Skeletal muscle tissue (tissue), 4 donors: ENCODE results near the gene LRRC37A2. TPM values are rescaled to one million over a fixed set of nuclear protein-coding genes. Genes with fewer than 3 reads are reported as not detected.
"Not testable (repeated sequence)": the region's sequence is repeated elsewhere in the genome, so short reads cannot be mapped to it uniquely, and the experiment has no call there.

ENCODE experiments used
- H3K27ac ChIP-seq: one replicate; pipeline ENCODE4 v1.7.0; 2013; ENCODE audit warnings: mild to moderate bottlenecking, low read depth, low read length, inconsistent platforms
- H3K27me3 ChIP-seq, 3 donors: one replicate each; pipeline ENCODE4 v1.7.0; 2013; ENCODE audit warnings: low read length in 3 of 3; ENCODE audit not compliant: control insufficient read depth in 3 of 3, insufficient read depth in 3 of 3
- H3K36me3 ChIP-seq, 3 donors: one replicate each; pipeline ENCODE4 v1.7.0; 2013; ENCODE audit warnings: low read length in 3 of 3; ENCODE audit not compliant: control insufficient read depth in 3 of 3, insufficient read depth in 3 of 3
- H3K4me1 ChIP-seq, 3 donors: one replicate each; pipeline ENCODE4 v1.7.0; 2013; ENCODE audit warnings: low read length in 3 of 3, mild to moderate bottlenecking in 3 of 3; ENCODE audit not compliant: control insufficient read depth in 3 of 3, insufficient read depth in 3 of 3
- H3K4me3 ChIP-seq, 3 donors: one replicate each; pipeline ENCODE4 v1.7.0; 2013; ENCODE audit warnings: low read length in 3 of 3
- H3K9ac ChIP-seq, 3 donors: one replicate each; pipeline ENCODE4 v1.7.0; 2013; ENCODE audit warnings: low read length in 3 of 3, mild to moderate bottlenecking in 3 of 3, moderate library complexity in 2 of 3, low read depth in 1 of 3
- H3K9me3 ChIP-seq, 3 donors: one replicate each; pipeline ENCODE4 v1.7.0; 2013; ENCODE audit warnings: low read length in 3 of 3; ENCODE audit not compliant: control insufficient read depth in 3 of 3
- total RNA-seq: library from RNA; depleted of rRNA; stranded (reverse); fragments of >200 nt; gene quantifications from one replicate; pipeline ENCODE4 v1.2.3, GENCODE V29; 2014
- donor health status: Osteomylitis.

The LRRC37A2 gene
- 4.2 TPM for total RNA-seq

DNA sequence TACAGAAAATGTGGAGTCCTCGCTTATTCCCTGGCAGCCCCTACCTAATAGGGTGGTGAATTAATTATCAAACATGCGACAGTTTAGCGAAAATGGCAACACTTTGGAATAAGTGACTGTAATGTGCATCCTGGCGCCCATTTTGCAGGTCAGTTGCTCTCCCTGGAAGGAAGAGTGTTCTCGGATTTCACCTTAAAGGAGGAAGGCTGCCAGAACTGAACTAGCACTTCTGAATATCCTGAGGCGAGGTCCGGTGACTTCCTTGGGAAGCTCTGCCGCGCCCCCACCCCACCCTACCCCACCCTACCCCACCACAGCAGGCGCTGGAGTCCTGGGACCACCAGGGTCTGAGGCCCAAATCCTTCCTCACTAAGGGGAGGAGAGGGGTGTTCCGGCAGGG is at the start of gene LRRC37A2:
LRRC37A2 (plus strand) TSS at position 301 of the 400 bp plus-strand sequence. CDS start 245 bp downstream, outside the sequence.
- H3K4me1 ChIP-seq, H3K9ac ChIP-seq: not testable (repeated sequence)

GRCh38 chr17:46467618-46468017 is 44.6 kb upstream of the LRRC37A2 start:
- not testable (repeated sequence) for H3K9ac ChIP-seq, H3K9me3 ChIP-seq, H3K36me3 ChIP-seq, H3K4me1 ChIP-seq, H3K27me3 ChIP-seq, H3K27ac ChIP-seq, H3K4me3 ChIP-seq

More for the DNA sequence above, at the start of gene LRRC37A2:
- H3K27ac ChIP-seq, H3K36me3 ChIP-seq, H3K4me3 ChIP-seq, H3K27me3 ChIP-seq, H3K9me3 ChIP-seq: not testable (repeated sequence)

GRCh38 chr17:46474489-46474888 is 37.8 kb upstream of the LRRC37A2 start:
- H3K4me3 ChIP-seq, H3K9ac ChIP-seq, H3K9me3 ChIP-seq, H3K36me3 ChIP-seq, H3K27me3 ChIP-seq, H3K4me1 ChIP-seq, H3K27ac ChIP-seq: not testable (repeated sequence)

- H3K27me3 ChIP-seq, H3K9ac ChIP-seq, H3K4me1 ChIP-seq, H3K36me3 ChIP-seq, H3K27ac ChIP-seq, H3K9me3 ChIP-seq, H3K4me3 ChIP-seq: not testable (repeated sequence)
Observed at GRCh38 chr17:46475583-46475982, 36.7 kb upstream of the LRRC37A2 start.

DNA sequence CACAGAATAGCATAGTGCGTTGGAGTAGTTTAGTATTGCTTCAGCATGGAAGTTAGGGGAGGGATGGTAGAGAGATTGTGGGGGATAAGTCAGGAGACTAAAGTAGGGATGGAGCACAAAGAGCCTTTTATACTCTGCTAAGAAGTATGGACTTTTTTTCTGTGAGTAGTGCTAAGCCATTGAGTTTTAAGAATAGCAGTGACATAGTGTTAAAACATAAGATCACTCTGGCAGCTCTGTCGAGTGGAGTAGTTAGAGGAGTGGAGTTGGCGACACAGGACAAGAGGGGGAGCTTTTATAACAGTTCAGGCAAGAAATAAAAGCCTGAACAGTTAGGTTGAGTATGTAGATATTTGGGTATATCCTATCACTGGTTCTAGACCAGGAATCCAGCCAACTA is 33.4 kb upstream of the LRRC37A2 start:
- not testable (repeated sequence) for H3K4me1 ChIP-seq, H3K36me3 ChIP-seq, H3K9me3 ChIP-seq, H3K27me3 ChIP-seq, H3K27ac ChIP-seq, H3K4me3 ChIP-seq, H3K9ac ChIP-seq

DNA sequence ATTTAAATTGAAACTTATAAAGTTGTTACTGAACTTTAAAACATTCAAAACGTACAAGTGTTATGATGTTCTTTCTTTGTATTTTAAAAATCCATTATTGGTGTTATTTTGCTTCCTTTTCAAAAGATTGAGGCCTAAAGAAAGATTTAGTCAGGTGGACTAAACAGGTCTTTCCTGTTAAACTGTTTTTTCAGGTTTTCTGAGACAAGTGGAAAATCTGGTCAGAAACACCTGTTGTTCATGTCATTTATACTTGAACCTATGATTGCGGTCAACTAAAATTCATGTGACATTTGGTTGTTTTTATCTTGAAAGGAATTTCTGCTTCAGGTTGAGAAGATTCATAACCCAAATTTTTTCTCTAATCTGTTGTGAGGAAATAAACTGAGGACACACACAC is 31.0 kb upstream of the LRRC37A2 start:
- H3K4me3 ChIP-seq, H3K4me1 ChIP-seq, H3K36me3 ChIP-seq, H3K27me3 ChIP-seq, H3K27ac ChIP-seq, H3K9me3 ChIP-seq, H3K9ac ChIP-seq: not testable (repeated sequence)

DNA sequence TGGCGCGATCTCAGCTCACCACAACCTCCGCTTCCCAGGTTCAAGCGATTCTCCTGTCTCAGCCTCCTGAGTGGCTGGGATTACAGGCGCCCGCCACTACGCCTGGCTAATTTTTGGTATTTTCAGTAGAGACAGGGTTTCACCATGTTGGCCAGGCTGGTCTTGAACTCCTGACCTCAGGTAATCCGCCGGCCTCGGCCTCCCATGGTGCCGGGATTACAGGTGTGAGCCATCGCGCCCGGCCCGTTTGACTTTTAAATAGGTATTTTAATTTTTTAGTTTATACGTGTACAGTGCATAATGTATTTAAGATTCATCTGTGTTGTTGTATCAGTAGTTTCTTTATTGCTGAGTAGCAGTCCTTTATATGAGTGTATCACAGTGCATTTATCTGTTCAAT is 20.2 kb upstream of the LRRC37A2 start:
- H3K36me3 ChIP-seq, H3K27ac ChIP-seq, H3K4me1 ChIP-seq, H3K4me3 ChIP-seq, H3K9ac ChIP-seq, H3K9me3 ChIP-seq, H3K27me3 ChIP-seq: not testable (repeated sequence)

DNA sequence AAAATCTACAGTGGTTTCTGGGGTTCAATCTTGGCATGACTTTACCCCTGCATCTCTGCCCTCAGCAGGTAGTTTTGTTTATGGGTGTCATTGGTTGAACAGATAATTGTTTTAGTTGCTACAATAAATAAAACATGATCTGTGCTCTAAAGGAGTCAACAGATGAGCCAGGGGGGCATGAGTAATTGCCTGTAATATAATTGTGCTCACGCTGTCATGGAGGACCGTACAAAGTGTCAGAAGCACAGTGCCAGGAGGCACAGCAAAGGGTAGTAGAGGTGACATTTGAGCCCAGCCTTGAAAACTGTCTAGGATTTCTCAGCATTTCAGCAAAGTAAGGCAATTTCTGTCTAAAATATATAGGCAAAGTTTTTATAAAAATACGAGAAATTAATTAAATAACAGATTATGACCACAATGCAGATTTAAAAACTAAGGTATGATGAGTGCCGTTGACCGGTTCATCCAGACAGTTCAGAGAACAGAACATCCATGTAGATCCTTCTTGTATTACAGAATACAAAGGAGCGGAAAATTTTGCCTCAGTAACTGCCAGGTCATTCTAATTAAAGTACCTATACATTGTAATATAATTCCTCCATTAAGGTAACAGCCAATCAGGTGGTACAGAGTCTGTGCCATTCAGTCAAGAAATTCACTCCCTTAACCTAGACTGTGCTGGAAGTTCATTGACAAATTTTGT is 12.7 kb upstream of the LRRC37A2 start:
- not testable (repeated sequence) for H3K36me3 ChIP-seq, H3K9me3 ChIP-seq, H3K27ac ChIP-seq, H3K4me3 ChIP-seq, H3K27me3 ChIP-seq, H3K9ac ChIP-seq, H3K4me1 ChIP-seq

DNA sequence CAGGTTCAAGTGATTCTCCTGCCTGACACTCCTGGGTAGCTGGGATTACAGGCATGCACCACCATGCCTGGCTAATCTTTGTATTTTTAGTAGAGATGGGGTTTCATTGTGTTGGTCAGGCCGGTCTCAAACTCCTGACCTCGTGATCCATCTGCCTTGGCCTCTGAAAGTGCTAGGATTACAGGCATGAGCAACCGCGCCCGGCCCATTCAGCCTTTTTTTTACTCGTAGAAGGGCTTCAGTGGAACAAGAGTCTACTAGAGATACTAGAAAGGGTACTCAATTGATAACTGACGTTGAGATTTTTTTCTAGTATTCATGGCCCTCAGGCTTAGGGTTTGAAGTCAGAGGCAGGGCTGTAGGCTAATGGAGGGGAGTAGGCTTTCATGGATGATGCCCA is 6.4 kb upstream of the LRRC37A2 start:
- H3K36me3 ChIP-seq, H3K9ac ChIP-seq, H3K27ac ChIP-seq, H3K27me3 ChIP-seq, H3K4me1 ChIP-seq, H3K9me3 ChIP-seq, H3K4me3 ChIP-seq: not testable (repeated sequence)

GRCh38 chr17:46534716-46535115 is 22.4 kb downstream of the LRRC37A2 start:
- not testable (repeated sequence) for H3K4me3 ChIP-seq

DNA sequence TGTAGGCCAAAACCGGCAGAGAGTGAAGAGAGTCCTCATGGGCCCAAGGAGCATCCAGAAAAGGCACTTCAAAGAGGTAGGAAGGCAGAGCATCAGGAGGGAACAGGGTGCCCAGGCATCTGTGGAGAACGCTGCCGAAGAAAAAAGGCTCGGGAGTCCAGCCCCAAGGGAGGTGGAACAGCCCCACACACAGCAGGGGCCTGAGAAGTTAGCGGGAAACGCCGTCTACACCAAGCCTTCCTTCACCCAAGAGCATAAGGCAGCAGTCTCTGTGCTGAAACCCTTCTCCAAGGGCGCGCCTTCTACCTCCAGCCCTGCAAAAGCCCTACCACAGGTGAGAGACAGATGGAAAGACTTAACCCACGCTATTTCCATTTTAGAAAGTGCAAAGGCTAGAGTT is 36.3 kb downstream of the LRRC37A2 start:
- not testable (repeated sequence) for H3K36me3 ChIP-seq, H3K9me3 ChIP-seq, H3K27me3 ChIP-seq, H3K4me3 ChIP-seq, H3K4me1 ChIP-seq, H3K27ac ChIP-seq, H3K9ac ChIP-seq

More at GRCh38 chr17:46534716-46535115, 22.4 kb downstream of the LRRC37A2 start:
- H3K9ac ChIP-seq, H3K27me3 ChIP-seq, H3K9me3 ChIP-seq, H3K36me3 ChIP-seq, H3K27ac ChIP-seq, H3K4me1 ChIP-seq: not testable (repeated sequence)
